Epithelial cell of esophagus (primary cell): ENCODE results near the gene ABITRAM.
A peak's percentile ranks its signal among the peaks of the same experiment; 100 is the strongest.
"Not testable (repeated sequence)": the region's sequence is repeated elsewhere in the genome, so short reads cannot be mapped to it uniquely, and the experiment has no call there.

Source experiments
- DNase-seq: peaks from one replicate; pipeline ENCODE4 v3.0.0; 2010; ENCODE audit warnings: low read depth
- H3K4me3 ChIP-seq: 2 replicates; pipeline ENCODE4 v1.5.1; 2011; ENCODE audit warnings: mild to moderate bottlenecking, low read length, control low read depth
- CTCF ChIP-seq: IDR thresholded peaks from 2 replicates; pipeline ENCODE4 v1.5.1; 2011; ENCODE audit warnings: low read depth, mild to moderate bottlenecking, low read length, control low read depth, inconsistent platforms; ENCODE audit not compliant: insufficient read depth; ENCODE audit errors: missing control alignments

The ABITRAM gene

GRCh38 chr9:108897324-108898096, 36.7 kb upstream of the ABITRAM start:
- DNase-seq = no peak
- TF ChIP-seq CTCF = no peak
- H3K4me3 ChIP-seq = no peak overlapping the region

DNA sequence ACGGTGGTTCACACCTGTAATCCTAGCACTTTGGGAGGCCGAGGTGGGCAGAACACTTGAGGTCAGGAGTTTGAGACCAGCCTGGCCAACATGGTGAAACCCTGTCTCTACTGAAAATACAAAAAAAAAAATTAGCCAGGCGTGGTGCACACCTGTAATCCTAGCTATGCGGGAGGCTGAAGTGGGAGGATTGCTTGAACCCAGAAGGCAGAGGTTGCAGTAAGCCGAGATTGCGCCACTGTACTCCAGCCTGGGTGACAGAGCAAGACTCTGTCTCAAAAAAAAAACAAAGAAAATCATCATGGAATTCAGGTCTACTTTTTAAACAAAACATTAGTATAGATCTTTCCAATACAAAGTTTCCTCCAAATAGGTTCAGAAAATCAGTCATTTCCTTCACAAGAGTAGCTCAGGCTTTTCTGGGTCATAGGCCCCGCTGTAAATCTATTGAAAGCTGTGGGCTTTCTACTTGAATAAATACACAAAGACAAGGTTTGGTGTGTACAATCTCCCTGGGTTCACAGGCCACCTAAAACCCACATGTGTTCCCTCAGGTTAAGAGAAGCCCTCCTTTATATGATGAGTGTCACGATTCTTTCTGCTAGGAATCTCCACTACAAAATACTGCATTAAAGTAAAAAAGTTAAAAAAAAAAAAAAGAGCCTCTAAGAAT, 35.0 kb upstream of the ABITRAM start:
- H3K4me3 ChIP-seq, DNase-seq: not testable (repeated sequence)

GRCh38 chr9:108900176-108900575, 34.0 kb upstream of the ABITRAM start:
- DNase-seq = no peak
- TF ChIP-seq CTCF = no peak
- H3K4me3 ChIP-seq = no peak overlapping the region

DNA sequence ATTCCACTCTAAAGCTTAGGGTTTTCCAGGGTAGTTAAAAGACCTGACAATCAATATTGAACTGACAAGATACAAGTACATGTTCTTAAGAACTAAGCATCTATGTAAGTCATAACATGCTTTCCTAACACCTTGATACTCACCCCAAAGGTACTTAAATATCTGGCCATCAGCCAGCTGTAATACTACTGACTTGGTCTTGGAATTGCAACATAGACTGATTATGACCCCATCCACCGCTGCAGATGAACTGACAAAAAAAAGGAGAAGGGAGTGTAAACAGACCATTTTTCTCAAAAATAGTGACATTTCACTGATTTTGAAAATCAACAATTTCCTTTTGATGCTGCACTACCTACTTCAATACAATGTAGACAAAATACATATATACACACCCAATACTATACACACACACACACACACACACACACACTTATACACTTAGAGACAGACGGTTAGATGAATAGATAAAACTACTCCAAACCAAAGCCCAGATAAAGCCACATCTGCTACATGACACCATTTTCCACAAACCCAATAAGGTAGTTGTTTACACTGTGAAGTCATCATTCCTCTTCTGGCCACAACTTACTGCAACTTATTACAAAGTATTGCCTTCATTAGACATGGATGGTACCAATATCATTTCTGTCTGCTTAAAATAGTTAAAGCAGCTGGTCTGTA, 30.6 kb upstream of the ABITRAM start:
- DNase-seq = peak; percentile 41
- TF ChIP-seq CTCF = no peak
- H3K4me3 ChIP-seq = no peak overlapping the region

DNA sequence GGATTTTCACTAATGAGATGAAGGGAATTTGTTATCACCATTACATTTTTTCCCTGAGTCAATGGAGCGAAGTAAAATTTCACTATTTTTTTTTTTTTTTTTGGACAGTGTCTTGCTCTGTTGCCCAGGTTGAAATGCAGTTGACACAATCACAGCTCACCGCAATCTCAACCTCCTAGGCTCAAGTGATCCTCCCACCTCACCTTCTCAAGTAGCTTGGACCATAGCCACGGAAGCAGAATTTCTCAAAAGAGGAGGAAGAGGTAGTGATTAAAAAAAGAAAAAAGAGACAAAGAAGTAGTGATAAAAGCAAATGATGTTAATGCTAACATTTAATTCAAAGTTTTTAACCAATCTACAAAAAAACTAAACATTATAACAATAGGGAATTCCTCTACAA, 30.0 kb upstream of the ABITRAM start:
- no peak for TF ChIP-seq CTCF
- no peak for DNase-seq
- H3K4me3 ChIP-seq = no peak overlapping the region

- no peak for TF ChIP-seq CTCF
- no peak overlapping the region for H3K4me3 ChIP-seq
- no peak for DNase-seq
These were observed 28.7 kb upstream of the ABITRAM start for GRCh38 chr9:108905494-108905893.

- DNase-seq = peak; percentile 6
- no peak for TF ChIP-seq CTCF
- no peak overlapping the region for H3K4me3 ChIP-seq
These were observed 23.8 kb upstream of the ABITRAM start for GRCh38 chr9:108910402-108910801.
